GM23248 (cell line): ENCODE data around the gene ELMO1.

ENCODE experiments used
- EZH2 ChIP-seq: fragments of 200-600 bp; sonication (generic); IDR thresholded peaks from 2 replicates; pipeline ENCODE4 v1.6.1; 2018; ENCODE audit warnings: antibody characterized with exemption, mild to moderate bottlenecking; ENCODE audit not compliant: insufficient read depth, poor library complexity, severe bottlenecking
- EZH2phosphoT487 ChIP-seq: fragments of 200-600 bp; sonication (generic); IDR thresholded peaks from 2 replicates; pipeline ENCODE4 v1.6.1; 2018; ENCODE audit warnings: antibody characterized with exemption, moderate library complexity, mild to moderate bottlenecking, low read depth; ENCODE audit not compliant: insufficient read depth

DNA sequence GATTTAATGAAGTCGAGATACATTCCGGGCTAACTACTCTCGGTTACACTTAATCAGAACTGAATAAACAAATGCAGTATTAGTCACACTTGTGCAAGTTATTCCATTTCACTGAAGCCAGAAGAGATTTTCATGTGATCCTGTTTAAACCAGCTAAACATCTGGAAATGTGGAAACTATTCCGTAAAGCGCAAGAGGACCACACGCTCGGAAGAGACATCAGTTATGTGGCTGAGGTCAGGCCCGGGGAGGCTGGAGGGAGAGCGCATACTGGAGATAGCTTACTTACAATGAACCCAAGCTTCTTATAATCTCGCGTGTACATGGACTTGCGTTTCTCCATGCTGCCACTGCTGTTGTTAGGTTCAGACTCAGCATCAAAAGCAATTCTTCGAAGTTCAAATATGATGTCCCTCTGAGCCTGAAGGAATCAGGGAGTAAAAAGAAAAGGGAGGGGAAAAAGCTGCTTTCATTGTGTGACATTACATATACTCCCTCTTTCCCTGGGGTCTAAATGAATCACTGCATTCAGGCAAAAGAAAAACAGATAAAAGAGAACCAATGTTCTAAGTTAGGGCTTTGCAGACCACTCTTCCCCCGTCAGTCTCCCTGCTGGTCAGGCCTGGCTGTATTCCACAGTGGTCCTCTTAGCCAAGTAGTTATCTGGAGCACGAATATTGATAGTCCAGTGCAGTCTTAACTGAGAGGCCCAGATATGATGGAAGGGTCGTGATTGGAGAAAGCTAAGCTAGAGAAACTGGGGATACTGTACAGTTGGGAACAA is 237.4 kb downstream of the ELMO1 start:
- TF ChIP-seq EZH2phosphoT487 (no peak), EZH2 (no peak)
